H1 (cell line): ENCODE measurements around the gene CTNNBL1. TPM values are rescaled to one million over a fixed set of nuclear protein-coding genes. Genes with fewer than 3 reads are reported as not detected.

Experiments used
- CTBP2 ChIP-seq: IDR thresholded peaks from 2 replicates; pipeline ENCODE4 v1.7.0; 2011; ENCODE audit warnings: borderline replicate concordance, mild to moderate bottlenecking, moderate library complexity, mixed read lengths, low read length; ENCODE audit not compliant: insufficient read depth, insufficient read length
- EP300 ChIP-seq, 2 experiments: IDR thresholded peaks; 1 replicate in 1 of 2; 2 replicates in 1 of 2; pipeline ENCODE4 v1.6.1; 2011 to 2012; ENCODE audit warnings: low read depth in 2 of 2, low read length in 2 of 2, mild to moderate bottlenecking in 2 of 2, borderline replicate concordance in 1 of 2, inconsistent platforms in 1 of 2, moderate library complexity in 1 of 2
- polyA plus RNA-seq, 7 experiments: library from polyadenylated mRNA; depleted of rRNA in 3 of 7; stranded (reverse) in 5 of 7; unstranded in 2 of 7; fragments of >200 nt in 5 of 7; fragments of 200-250 nt in 2 of 7; gene quantifications; 1 replicate in 5 of 7; 2 replicates in 1 of 7; 4 replicates in 1 of 7; pipeline versions ENCODE4 v1.2.1 to v1.2.3, GENCODE V29; 2011 to 2013; ENCODE audit warnings: missing spikeins in 2 of 7, mixed read lengths in 2 of 7
- total RNA-seq: library from RNA; stranded (reverse); fragmentation: NEBNext Ultra II Directional; extraction: Animal tissue kit (Norgen Biotek cat#: 25700); gene quantifications from 2 replicates; pipeline ENCODE4 v1.2.1, GENCODE V29; 2021

Gene CTNNBL1
- total and polyA plus RNA-seq, 2 of the 8 experiments (the other 6 are each of a cell fraction or from before 2014, with no cell fraction given): 19.6 to 81.6 TPM

- no peak for TF ChIP-seq EP300 (IDR thresholded peaks at IDR 0.05; ENCODE audit: borderline replicate concordance in 1 of 2, low read depth in 2 of 2, low read length in 2 of 2)
- no peak for TF ChIP-seq CTBP2
Observed at GRCh38 chr20:37760322-37760721, 66.5 kb downstream of the CTNNBL1 start (continued).
